ENCODE measurements around the gene SFXN5.
A peak's percentile ranks its signal among the peaks of the same experiment; 100 is the strongest.
"Not testable (repeated sequence)": the region's sequence is repeated elsewhere in the genome, so short reads cannot be mapped to it uniquely, and the experiment has no call there.

SFXN5 gene

GRCh38 chr2:73076701-73077423 lies 5.3 kb upstream of the SFXN5 start:
- DNase-seq = no peak

GRCh38 chr2:73075477-73076373 lies 4.2 kb upstream of the SFXN5 start:
- no peak for DNase-seq

GRCh38 chr2:73074110-73075069 lies 2.9 kb upstream of the SFXN5 start:
- no peak for DNase-seq

GRCh38 chr2:73072416-73072815 lies 904 bp upstream of the SFXN5 start:
- DNase-seq = no peak

- DNase-seq = peak; percentile 43
These were observed 550 bp upstream of the SFXN5 start for GRCh38 chr2:73072129-73072395.

- DNase-seq = peak; percentile 70
These were observed 711 bp downstream of the SFXN5 start for GRCh38 chr2:73070643-73071359.

- no peak for DNase-seq
These were observed 1.5 kb downstream of the SFXN5 start for GRCh38 chr2:73069855-73070642.

- no peak for DNase-seq
These were observed 2.3 kb downstream of the SFXN5 start for GRCh38 chr2:73069041-73069854.

GRCh38 chr2:73068147-73068546 lies 3.4 kb downstream of the SFXN5 start:
- DNase-seq = no peak

GRCh38 chr2:73067043-73067442 lies 4.5 kb downstream of the SFXN5 start:
- no peak for DNase-seq

- not testable (repeated sequence) for DNase-seq
These were observed 6.4 kb downstream of the SFXN5 start for GRCh38 chr2:73065070-73065469.

GRCh38 chr2:73063909-73064875 lies 7.3 kb downstream of the SFXN5 start:
- DNase-seq = no peak

GRCh38 chr2:73063472-73063871 lies 8.0 kb downstream of the SFXN5 start:
- DNase-seq = no peak

GRCh38 chr2:73059106-73059505 lies 12.4 kb downstream of the SFXN5 start:
- DNase-seq = no peak

- DNase-seq = no peak
These were observed 16.5 kb downstream of the SFXN5 start for GRCh38 chr2:73054980-73055379.

GRCh38 chr2:73053316-73054114 lies 18.0 kb downstream of the SFXN5 start:
- no peak for DNase-seq

GRCh38 chr2:73050121-73050545 lies 21.4 kb downstream of the SFXN5 start:
- DNase-seq = no peak

Measured in stimulated activated CD8-positive, alpha-beta memory T cell treated with anti-CD3 and anti-CD28 coated beads, Interleukin-4, amount 100 ng/mL, for 48 hours (primary cell).